Measurements from ENCODE around the gene CCDC124.
"Not testable (repeated sequence)": the region's sequence is repeated elsewhere in the genome, so short reads cannot be mapped to it uniquely, and the experiment has no call there.

The CCDC124 gene

GRCh38 chr19:17954401-17954800 lies 21.6 kb downstream of the CCDC124 start:
- no peak for DNase-seq

DNA sequence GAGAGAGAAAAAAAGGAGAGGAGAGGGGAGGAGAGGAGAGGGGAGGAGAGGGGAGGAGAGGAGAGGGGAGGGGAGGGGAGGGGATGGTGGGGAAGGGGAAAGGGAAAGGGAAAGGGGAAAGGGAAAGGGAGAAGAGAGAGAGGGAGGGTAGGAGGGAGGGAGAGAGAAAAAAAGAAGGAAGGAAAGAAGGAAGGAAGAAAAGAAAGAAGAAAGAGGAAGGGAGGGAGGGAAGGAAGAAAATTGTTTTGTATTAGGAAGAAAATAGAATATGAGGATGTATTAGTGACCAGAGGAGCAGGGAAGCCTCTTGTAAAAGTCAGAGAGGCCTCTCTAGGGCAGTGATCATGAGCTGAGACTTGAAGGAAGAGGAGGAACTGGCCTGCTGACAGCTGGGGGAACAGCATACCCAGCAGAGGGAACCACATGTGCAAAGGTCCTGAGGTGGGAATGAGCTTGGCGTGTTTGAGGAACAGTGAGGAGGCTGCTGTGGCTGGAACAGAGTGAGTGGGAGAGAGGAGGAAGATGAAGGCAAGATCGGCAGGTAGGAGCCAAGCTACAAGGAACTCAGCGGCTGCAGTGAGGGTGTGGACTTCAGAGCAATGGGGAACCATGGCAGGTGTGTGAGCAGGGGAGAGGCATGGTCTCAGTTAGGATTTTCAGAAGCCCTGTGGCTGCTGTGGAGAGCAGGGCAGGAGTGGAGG lies 24.5 kb downstream of the CCDC124 start:
- DNase-seq = no peak

DNA sequence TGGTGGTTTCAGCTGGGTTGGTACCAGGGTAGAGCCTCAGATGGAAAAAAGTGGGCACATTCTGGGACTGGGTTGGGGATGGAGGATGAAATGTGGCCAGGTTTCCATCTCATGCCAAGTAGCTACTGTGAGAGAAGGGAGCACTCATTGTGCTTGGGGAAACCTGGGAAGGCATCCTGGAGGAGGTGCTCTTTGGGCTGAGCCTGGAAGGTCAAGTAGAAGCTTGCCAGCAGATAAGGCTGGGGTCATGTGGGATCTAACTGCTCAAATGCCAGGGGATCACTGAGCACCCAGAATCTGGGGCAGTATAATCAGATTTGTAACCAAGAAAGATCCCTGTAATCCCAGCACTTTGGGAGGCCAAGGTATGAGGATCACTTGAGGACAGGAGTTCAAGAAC lies 25.1 kb downstream of the CCDC124 start:
- DNase-seq = no peak

DNA sequence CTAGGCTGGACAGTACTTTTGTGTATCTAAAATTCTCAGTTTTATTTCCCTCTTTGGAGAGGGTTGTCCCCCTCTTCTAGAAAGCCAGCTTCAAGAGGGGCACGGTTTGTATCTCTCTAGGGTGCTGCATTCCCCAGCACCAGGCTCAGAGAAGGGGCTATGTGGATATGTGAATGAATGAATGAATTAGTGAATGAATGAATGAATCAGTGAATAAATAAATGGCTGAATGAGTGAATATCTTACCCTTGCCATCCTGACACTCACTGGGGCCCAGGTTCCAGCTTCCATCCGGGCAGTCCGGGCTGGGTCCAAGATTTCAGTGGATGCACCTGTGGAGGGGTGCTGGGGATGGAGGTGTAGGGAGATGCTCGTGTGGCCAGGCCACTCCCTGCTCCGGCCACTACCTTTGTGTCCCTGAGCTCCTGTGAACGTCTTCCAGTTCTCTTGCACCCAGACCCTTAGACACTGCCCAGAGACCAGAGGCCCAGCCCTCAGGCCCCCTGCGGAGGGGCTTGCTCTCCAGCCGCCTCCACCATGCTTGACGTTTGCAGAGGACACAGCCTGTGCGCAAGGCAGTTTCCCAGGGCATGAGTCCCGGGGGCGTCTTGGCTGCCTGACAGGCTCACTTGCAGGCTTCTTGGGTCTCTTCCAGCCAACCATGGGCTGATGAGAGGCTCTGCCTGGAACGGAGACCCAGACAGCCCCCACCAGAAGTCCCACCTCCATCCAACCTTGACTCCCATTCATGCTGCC lies 31.3 kb downstream of the CCDC124 start:
- no peak for DNase-seq

- no peak for DNase-seq
Measured at GRCh38 chr19:17965370-17966128, 32.7 kb downstream of the CCDC124 start.

GRCh38 chr19:17966129-17966483 lies 33.3 kb downstream of the CCDC124 start:
- DNase-seq = no peak

DNA sequence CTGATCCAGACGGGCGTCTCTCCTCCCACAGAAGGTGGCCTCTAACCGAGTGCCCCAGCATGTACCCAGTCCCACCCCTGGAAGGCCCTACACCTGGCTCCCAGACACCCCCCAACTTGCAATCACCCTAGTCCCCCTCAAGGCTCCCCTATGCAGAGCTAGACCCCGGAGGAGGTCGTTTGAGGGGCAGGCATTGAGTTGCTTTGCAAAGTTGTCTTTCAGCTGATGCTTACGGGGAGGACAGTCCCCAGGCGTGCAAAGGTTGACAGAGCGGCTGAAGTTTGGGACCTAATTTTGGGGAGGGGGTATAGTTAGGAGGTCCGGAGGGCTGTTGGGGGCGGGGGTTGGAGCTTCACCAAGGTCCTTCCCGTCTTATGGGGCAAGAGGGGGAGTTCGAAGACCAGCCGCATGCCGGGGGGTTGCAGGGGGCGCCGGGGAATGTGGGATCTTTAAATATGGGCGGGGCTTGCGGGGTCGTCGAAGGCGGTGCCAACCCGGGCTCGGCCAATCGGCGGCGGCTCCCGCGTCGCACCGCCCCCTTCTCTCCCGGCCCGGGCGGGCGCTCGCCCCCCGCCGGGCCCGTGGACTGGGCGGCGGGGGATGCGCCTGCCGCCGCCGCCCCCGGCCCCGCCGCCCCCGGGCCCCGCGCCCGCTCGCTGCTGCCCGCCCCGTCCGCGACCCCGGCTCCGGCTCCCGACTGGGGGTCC lies 33.9 kb downstream of the CCDC124 start, which contains the start of gene KCNN1:
Gene KCNN1 (plus strand): TSS at position 558 of the 707 bp plus-strand sequence. CDS start 6,782 bp downstream, outside the sequence.
- DNase-seq = no peak

DNA sequence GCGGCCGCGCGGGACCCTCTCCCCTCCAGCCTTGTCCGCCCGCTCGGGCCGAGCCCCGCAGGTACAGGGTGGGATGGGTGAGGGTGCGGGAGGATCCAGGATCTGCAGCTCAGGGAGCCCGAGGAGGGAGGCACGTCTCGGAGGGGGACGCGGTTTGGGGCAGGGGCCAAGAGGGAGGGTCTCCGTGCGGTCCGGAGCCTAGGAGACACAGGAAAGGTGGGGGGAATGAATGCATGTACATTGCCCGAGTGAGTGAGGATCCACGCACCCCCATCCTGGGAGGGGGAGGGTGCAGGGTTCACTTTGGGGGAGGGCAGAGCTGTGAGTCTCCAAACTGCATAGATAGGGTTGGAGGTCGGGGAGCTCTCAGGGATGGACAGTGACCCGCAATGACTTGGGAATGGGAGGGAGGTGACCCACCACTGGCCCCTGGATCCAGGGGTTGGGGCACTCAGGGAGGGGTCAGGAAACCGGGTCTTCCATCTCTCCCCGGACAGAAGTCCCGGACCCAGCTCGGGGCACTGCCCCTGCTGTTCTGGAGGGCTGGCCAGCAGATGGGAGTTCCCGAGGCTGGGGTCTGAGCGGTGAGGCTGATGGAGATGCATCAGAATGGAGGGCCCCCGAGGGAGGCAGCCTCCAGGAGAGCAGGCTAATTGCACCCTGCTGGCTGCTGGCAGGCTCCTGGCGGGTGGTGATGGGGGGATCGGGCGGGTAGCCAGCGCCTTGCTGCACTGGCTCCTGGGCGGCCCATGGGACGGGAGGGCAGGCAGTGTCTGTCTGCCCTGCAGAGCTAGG lies 34.6 kb downstream of the CCDC124 start:
- DNase-seq = no peak

GRCh38 chr19:17968362-17968761 lies 35.5 kb downstream of the CCDC124 start:
- no peak for DNase-seq

DNA sequence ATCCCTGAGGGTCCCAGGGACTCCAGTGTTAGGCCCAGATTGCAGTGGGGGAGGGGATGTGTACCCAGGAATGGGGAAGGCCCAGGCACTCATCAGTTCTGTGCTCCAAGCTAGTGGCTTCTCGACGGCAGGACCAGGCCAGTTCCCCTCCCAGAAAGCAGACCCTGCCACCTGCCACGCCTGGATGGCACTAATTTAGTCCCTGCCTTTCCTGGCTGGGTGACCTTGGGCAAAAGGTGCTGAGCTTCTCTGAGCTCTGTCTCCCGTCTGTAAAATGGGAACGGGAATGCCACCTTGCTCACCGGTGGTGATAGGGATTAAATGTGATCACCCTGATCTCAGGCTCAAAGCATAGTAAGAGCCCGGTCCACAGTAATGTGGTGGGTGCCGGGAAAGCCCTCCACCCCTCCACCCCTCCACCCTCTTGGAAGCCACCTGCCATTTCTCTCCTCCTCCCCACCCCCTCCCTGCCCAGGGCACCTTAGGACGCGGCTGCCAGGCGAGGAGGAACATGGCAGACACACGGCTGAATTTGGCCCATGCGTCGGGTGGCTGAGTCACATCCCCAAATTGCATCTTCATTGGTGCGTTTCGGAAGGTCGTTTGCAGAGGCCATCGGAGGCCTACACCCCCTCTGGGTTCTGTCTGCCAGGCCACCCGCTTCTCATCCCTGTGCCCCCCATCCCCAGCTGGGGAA lies 36.4 kb downstream of the CCDC124 start:
- no peak for DNase-seq

- no peak for DNase-seq
Measured at GRCh38 chr19:17972230-17972629, 39.4 kb downstream of the CCDC124 start.

GRCh38 chr19:17973759-17974158 lies 40.9 kb downstream of the CCDC124 start:
- no peak for DNase-seq

GRCh38 chr19:17974551-17974950 lies 41.7 kb downstream of the CCDC124 start:
- no peak for DNase-seq

- no peak for DNase-seq
Measured at GRCh38 chr19:17975032-17975431, 42.2 kb downstream of the CCDC124 start.

GRCh38 chr19:17977021-17977420 lies 44.2 kb downstream of the CCDC124 start:
- DNase-seq = no peak

DNA sequence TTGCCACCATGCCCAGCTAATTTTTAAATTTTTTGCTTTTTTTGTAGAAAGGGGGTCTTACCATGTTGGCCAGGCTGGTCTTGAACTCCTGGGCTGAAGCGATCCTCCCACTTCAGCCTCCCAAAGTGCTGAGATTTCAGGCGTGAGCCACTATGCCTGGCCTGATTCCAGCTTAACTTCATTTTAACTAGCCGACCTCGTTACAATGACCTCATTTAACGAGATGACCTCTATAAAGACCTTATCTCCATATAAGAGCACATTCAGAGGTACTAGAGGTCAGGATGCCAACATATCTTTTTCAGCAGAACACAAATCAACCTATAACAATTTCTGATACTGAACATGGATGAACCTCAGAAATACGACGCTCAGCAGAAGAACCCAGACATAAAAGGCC lies 44.7 kb downstream of the CCDC124 start:
- DNase-seq = no peak

- DNase-seq = no peak
Measured at GRCh38 chr19:17981611-17982010, 48.8 kb downstream of the CCDC124 start.

DNA sequence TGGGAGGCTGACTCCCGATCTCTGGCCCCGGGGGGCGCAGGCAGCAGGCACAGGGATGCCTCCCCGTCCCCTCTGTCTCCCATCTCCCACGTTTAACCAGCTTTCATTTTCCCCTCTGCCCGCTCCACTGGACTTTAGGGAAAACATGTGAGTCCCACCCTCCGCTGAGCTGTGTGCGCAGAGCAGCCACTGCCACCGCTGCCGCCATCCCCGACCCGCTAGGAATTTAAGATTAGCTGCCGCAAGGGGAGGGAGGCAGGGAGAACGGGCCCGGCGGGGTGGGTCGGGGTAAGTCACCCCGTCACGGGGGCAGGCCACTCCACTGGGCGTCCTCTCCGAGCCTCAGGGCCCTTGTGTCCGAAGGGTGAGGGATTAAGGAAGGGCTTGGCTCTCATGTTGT lies 49.6 kb downstream of the CCDC124 start:
- DNase-seq = no peak

DNA sequence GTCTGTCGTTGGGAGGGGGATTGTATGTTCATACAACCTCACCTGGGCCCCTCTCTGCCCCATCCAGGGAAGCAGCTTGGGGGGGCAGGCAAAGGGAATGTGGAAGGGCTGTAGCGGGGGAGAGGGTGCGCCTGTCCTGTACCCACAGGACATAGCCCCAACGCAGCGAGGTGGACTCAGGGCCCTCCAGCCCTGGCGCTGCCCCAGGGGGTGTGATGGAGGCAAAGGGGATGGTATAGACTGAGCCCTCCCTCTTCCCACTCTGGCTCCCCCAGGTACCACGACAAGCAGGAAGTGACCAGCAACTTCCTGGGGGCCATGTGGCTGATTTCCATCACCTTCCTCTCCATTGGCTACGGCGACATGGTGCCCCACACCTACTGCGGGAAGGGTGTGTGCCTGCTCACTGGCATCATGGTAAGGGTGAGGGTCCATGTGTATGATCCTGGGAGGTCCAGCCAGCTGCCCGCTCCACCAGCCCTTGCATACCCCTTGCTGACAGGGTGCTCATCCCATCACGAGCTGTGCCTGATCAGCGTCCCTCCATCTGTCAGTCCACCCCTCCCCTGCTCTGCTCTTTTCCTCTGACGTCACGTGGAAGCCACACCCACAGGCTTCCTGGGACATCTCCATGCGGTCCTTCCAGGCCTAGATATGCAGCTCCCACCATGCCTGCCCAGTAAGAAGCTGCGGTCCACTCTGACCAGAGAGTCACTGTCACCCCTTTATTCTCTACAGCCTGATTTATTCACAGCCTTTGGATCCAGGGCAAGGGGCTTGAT lies 52.4 kb downstream of the CCDC124 start:
- DNase-seq = no peak

- not testable (repeated sequence) for DNase-seq
Measured at GRCh38 chr19:17986569-17986968, 53.8 kb downstream of the CCDC124 start.

DNA sequence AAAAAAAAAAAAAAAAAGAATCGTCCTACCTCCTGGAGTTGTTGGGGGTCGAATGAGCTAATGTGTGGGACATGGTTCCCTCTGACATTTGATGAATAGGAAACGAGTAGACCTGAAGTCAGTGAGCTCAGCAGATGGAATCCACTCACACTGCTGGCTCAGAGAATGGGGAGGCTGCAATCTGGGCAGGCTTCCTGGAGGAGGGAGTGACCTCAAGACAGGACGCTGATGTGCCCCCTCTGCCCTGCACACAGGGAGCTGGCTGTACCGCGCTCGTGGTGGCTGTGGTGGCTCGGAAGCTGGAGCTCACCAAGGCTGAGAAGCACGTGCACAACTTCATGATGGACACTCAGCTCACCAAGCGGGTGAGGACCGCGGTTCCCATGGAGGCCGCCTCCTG lies 55.3 kb downstream of the CCDC124 start:
- no peak for DNase-seq

Data from activated naive CD4-positive, alpha-beta T cell (primary cell).